K562 (cell line): ENCODE data around the gene P2RX2. TPM values are rescaled to one million over a fixed set of nuclear protein-coding genes. Genes with fewer than 3 reads are reported as not detected.

ENCODE experiments used
- ATAC-seq: fragments of 200-7000 bp; cut with Tn5 transposase; 3 replicates; pipeline ENCODE4 v1.9.1; 2020; ENCODE audit warnings: moderate library complexity
- BruUV-seq: library from RNA; stranded (reverse); fragments of 400-500 nt; replicated peaks from 2 replicates; lab custom pipeline; 2021; lab: Mats Ljungman, UMichigan
- CTCF ChIA-PET: fragments of 300-600 bp; formaldehyde crosslinking; extraction: SDS; loops from one replicate; lab custom pipeline; 2021; ENCODE audit warnings: low intra/inter-chr PET ratio; lab: Yijun Ruan, JAX
- POLR2A ChIA-PET: fragments of 300-600, 350-650 bp; sonication (Branson Sonifier 250); formaldehyde crosslinking; extraction: SDS; loops from one replicate; lab custom pipeline; 2021; ENCODE audit warnings: antibody characterized with exemption, inconsistent platforms; lab: Yijun Ruan, JAX
- DNase-seq, 4 experiments: peaks; one replicate each; pipeline versions ENCODE4 v3.0.0 to v3.0.0-alpha.2; 2011 to 2018; ENCODE audit warnings: low spot score in 3 of 4, mixed read lengths in 3 of 4; ENCODE audit errors: extremely low read depth in 1 of 4
- FAIRE-seq: peaks from 2 replicates; lab custom pipeline; 2011; peaks lifted over from hg19 to GRCh38; lab: Jason Lieb, UNC
- H2AFZ ChIP-seq: 2 replicates; pipeline ENCODE4 v1.6.0; 2011; ENCODE audit warnings: low read depth, low read length, control low read depth, inconsistent platforms
- H3K27ac ChIP-seq: fragments of 200-600 bp; 3 replicates; pipeline ENCODE4 v1.8.0; 2011; ENCODE audit warnings: low read depth, mild to moderate bottlenecking, control low read depth, inconsistent platforms, low read length, moderate library complexity, mixed read lengths; ENCODE audit errors: extremely low read depth
- H3K27me3 ChIP-seq, 2 experiments: fragments of 300-600 bp in 1 of 2; 2 replicates in 1 of 2; 3 replicates in 1 of 2; pipeline versions ENCODE4 v1.6.0 to v1.8.0; 2011; ENCODE audit warnings: inconsistent platforms in 2 of 2, low read length in 2 of 2, mild to moderate bottlenecking in 1 of 2, mixed read lengths in 1 of 2, moderate library complexity in 1 of 2; ENCODE audit not compliant: control insufficient read depth in 2 of 2, insufficient read depth in 2 of 2
- H3K36me3 ChIP-seq: fragments of 300-600 bp; 3 replicates; pipeline ENCODE4 v1.8.0; 2011; ENCODE audit warnings: mild to moderate bottlenecking, low read length, inconsistent platforms; ENCODE audit not compliant: control insufficient read depth, insufficient read depth
- H3K4me1 ChIP-seq, 2 experiments: fragments of 200-600 bp in 1 of 2; replicated peaks in 1 of 2; 2 replicates in 1 of 2; 3 replicates in 1 of 2; pipeline versions ENCODE4 v1.5.1 to v1.8.0; 2011; ENCODE audit warnings: inconsistent platforms in 2 of 2, low read length in 2 of 2, mild to moderate bottlenecking in 1 of 2, mixed read lengths in 1 of 2, moderate library complexity in 1 of 2; ENCODE audit not compliant: control insufficient read depth in 2 of 2, insufficient read depth in 2 of 2
- H3K4me2 ChIP-seq: 2 replicates; pipeline ENCODE4 v1.6.1; 2011; ENCODE audit warnings: low read length, control low read depth, inconsistent platforms, mixed read lengths; ENCODE audit not compliant: insufficient read depth
- H3K4me3 ChIP-seq: fragments of 200-600 bp; sonication (generic), shearing (Covaris generic); 2 replicates; pipeline ENCODE4 v1.5.1; 2016; ENCODE audit warnings: control low read depth, inconsistent platforms
- H3K79me2 ChIP-seq: fragments of 200-600 bp; 3 replicates; pipeline ENCODE4 v1.8.0; 2011; ENCODE audit warnings: low read length, inconsistent platforms; ENCODE audit not compliant: control insufficient read depth, insufficient read depth
- H3K9ac ChIP-seq, 2 experiments: 2 replicates each; pipeline versions ENCODE4 v1.6.0 to v1.6.1; 2011; ENCODE audit warnings: low read depth in 2 of 2, low read length in 2 of 2, control low read depth in 1 of 2, inconsistent platforms in 1 of 2, mild to moderate bottlenecking in 1 of 2, mixed read lengths in 1 of 2; ENCODE audit not compliant: insufficient read depth in 1 of 2
- H3K9me1 ChIP-seq: one replicate; pipeline ENCODE4 v1.6.0; 2011; ENCODE audit warnings: inconsistent platforms, mild to moderate bottlenecking, low read length, moderate library complexity; ENCODE audit not compliant: control insufficient read depth, insufficient read depth
- H3K9me3 ChIP-seq: replicated peaks from 2 replicates; pipeline ENCODE4 v1.5.1; 2011; ENCODE audit warnings: low read depth, low read length, inconsistent platforms; ENCODE audit not compliant: control insufficient read depth, insufficient read depth
- H4K20me1 ChIP-seq: replicated peaks from 2 replicates; pipeline ENCODE4 v1.6.1; 2011; ENCODE audit warnings: low read length, inconsistent platforms, mixed read lengths; ENCODE audit not compliant: control insufficient read depth, insufficient read depth
- EP300 ChIP-seq: IDR thresholded peaks from 2 replicates; pipeline ENCODE4 v1.6.1; 2012; ENCODE audit warnings: low read length, improper control_type of control experiment
- NFIX ChIP-seq: fragments of 250-450 bp; sonication (Bioruptor Pico); IDR thresholded peaks from 2 replicates; pipeline ENCODE4 v1.4.0; 2020; ENCODE audit warnings: low read depth, mild to moderate bottlenecking, moderate library complexity
- WGBS: fragments of 100-300 bp; shearing (Covaris generic); methylation state at CpG from one replicate; pipeline ENCODE4 v1.1.6; 2016; ENCODE audit warnings: low coverage, mixed read lengths; ENCODE audit not compliant: insufficient coverage; ENCODE audit errors: missing lambda C conversion rate; 5-methylcytosine and 5-hydroxymethylcytosine counted together
- in situ Hi-C: fragments of 300-500 bp; cut with MboI; formaldehyde crosslinking; loops from 4 replicates; pipeline ENCODE4 v1.15.0; 2018; ENCODE audit warnings: inconsistent platforms, mixed read lengths
- intact Hi-C: fragments of 100-400 bp; cut with micrococcal nuclease; formaldehyde crosslinking; loops from 2 replicates; pipeline ENCODE4 v1.14.2; 2022
- polyA plus RNA-seq, 8 experiments: library from polyadenylated mRNA; depleted of rRNA in 4 of 8; stranded (reverse) in 5 of 8; unstranded in 3 of 8; fragments of >200 nt; fragmentation: Nextera tagmentation in 2 of 8; fragmentation: Illumina TruSeq in 1 of 8; extraction: Ambion mirVana in 2 of 8; extraction: Trizol in 1 of 8; gene quantifications; 2 replicates each; pipeline versions ENCODE4 v1.2.1 to v1.2.3, GENCODE V29; 2011 to 2014; ENCODE audit warnings: inconsistent platforms in 1 of 8, missing spikeins in 1 of 8
- total RNA-seq, 7 experiments: library from RNA; depleted of rRNA in 6 of 7; stranded (reverse); fragments of >200 nt in 6 of 7; fragmentation: Illumina TruSeq in 2 of 7; extraction: Trizol in 2 of 7; gene quantifications; 2 replicates each; pipeline versions ENCODE4 v1.2.1 to v1.2.3, GENCODE V29; 2011 to 2021; ENCODE audit warnings: low replicate concordance in 1 of 7
- TF ChIP-seq, protein P1 (sequence below), 2 experiments: IDR thresholded peaks; 2 replicates each; pipeline ENCODE4 v1.6.1; 2011; ENCODE audit warnings: borderline replicate concordance in 1 of 2, control low read depth in 1 of 2, low read depth in 1 of 2, low read length in 1 of 2, mild to moderate bottlenecking in 1 of 2, mixed read lengths in 1 of 2, moderate library complexity in 1 of 2; ENCODE audit not compliant: insufficient read depth in 1 of 2, insufficient read length in 1 of 2, poor library complexity in 1 of 2, severe bottlenecking in 1 of 2; ENCODE audit errors: extremely low read depth in 1 of 2
- TF ChIP-seq, protein P2 (sequence below): fragments of 200-800 bp; sonication (Bioruptor generic); IDR thresholded peaks from 2 replicates; pipeline ENCODE4 v1.6.1; 2017; ENCODE audit warnings: missing genetic modification characterization, missing compliant biosample characterization

Gene P2RX2
- total and polyA plus RNA-seq, 9 of the 15 experiments (the other 6 are each of a cell fraction or from before 2014, with no cell fraction given) = not detected

DNA sequence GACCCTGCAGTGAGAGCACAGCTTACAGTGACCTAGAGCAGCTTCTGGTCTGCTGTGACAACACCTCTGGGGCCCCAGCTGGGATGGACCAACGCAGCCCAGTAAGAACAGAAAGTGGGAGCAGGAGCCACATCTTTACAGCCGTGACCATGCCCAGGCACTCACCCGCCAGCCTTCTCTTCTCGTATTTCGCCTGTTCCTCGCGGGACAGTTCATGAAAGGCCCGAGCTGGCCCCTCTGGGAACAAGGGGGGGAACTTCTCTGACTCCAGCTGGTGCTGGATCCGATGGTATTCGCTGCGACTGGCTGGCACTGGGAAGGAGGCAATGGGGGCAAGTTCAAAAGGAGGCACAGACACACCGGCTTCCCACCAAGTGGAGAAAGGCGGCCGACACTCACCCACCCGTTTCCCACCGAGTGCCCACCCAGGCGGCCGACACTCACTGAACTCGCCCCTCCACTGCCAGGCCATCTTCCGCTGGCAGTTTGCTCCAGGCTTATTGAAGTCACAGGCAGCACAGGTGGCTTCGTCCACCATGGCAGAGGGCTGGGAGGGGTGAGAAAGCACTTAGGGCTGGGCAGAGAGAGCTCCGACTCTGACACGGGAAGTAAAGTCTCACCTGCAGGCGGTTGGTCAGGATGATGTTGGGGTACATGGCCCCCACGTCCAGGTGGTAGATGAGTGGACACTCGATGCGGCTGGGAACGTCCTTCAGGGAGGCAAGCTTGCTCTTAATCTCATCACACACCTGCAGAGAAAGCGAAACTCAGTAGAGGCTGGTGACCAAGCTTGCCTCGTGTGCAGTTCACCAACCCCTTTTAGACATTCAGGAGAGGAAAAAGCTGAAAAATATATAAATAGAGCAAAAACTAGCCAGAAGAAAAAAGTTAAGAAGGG, 49.9 kb downstream of the P2RX2 start:
- H3K79me2 ChIP-seq = no peaks in the 10 kb centered on the region
- 0 out of 2 replicates have a peak, but pooled peaks cover 3% of the 10 kb centered on the region for H4K20me1 ChIP-seq
- peaks cover 93% of the 10 kb centered on the region for H3K36me3 ChIP-seq
- H3K4me1 ChIP-seq = no peaks in the 10 kb centered on the region
- ChIA-PET POLR2A (interaction anchor here (1.1 kb wide), 1 partner anchor 9 kb away, joined by 3 read pairs; no protein-coding TSS in a partner anchor), CTCF (no interaction called here)
- H3K4me3 ChIP-seq = no peak overlapping the region
- H3K27ac ChIP-seq = no peak overlapping the region
- intact Hi-C loops = no loop called here
- no peak for FAIRE-seq
- no peak overlapping the region for H2AFZ ChIP-seq
- 97% methylated on average over 26 of the region's 30 CpGs for WGBS
- no peak for DNase-seq
- TF ChIP-seq NFIX (CRISPR knock-in tag) = no peak
- no peak for TF ChIP-seq EP300
- TF ChIP-seq, protein P1, sequence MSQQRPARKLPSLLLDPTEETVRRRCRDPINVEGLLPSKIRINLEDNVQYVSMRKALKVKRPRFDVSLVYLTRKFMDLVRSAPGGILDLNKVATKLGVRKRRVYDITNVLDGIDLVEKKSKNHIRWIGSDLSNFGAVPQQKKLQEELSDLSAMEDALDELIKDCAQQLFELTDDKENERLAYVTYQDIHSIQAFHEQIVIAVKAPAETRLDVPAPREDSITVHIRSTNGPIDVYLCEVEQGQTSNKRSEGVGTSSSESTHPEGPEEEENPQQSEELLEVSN (IDR thresholded peaks at IDR 0.05; ENCODE audit: borderline replicate concordance in 1 of 2, extremely low read depth in 1 of 2, insufficient read depth in 1 of 2, insufficient read length in 1 of 2, low read depth in 1 of 2, low read length in 1 of 2, poor library complexity in 1 of 2, severe bottlenecking in 1 of 2) = no peak
- TF ChIP-seq, protein P2, sequence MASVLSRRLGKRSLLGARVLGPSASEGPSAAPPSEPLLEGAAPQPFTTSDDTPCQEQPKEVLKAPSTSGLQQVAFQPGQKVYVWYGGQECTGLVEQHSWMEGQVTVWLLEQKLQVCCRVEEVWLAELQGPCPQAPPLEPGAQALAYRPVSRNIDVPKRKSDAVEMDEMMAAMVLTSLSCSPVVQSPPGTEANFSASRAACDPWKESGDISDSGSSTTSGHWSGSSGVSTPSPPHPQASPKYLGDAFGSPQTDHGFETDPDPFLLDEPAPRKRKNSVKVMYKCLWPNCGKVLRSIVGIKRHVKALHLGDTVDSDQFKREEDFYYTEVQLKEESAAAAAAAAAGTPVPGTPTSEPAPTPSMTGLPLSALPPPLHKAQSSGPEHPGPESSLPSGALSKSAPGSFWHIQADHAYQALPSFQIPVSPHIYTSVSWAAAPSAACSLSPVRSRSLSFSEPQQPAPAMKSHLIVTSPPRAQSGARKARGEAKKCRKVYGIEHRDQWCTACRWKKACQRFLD (CRISPR knock-in tag) = no peak
- H3K9ac ChIP-seq = no peak overlapping the region; a peak in 1 of 4 replicates
- BruUV-seq = no TSS peak
- H3K4me2 ChIP-seq = no peak overlapping the region
- in situ Hi-C loops = no loop called here
- no peaks in the 10 kb centered on the region for H3K9me1 ChIP-seq
- ATAC-seq = no peak
- H3K9me3 ChIP-seq = no peaks in the 10 kb centered on the region
- no peaks in the 10 kb centered on the region for H3K27me3 ChIP-seq
